Nucleus accumbens (tissue), 56 donors: ENCODE measurements around the gene ADRA2C.
"Not testable (repeated sequence)": the region's sequence is repeated elsewhere in the genome, so short reads cannot be mapped to it uniquely, and the experiment has no call there.

Source experiments
- DNase-seq, 56 donors: peaks; one replicate each; lab custom pipeline; 2025; lab: John Stamatoyannopoulos, UW

ADRA2C gene

DNA sequence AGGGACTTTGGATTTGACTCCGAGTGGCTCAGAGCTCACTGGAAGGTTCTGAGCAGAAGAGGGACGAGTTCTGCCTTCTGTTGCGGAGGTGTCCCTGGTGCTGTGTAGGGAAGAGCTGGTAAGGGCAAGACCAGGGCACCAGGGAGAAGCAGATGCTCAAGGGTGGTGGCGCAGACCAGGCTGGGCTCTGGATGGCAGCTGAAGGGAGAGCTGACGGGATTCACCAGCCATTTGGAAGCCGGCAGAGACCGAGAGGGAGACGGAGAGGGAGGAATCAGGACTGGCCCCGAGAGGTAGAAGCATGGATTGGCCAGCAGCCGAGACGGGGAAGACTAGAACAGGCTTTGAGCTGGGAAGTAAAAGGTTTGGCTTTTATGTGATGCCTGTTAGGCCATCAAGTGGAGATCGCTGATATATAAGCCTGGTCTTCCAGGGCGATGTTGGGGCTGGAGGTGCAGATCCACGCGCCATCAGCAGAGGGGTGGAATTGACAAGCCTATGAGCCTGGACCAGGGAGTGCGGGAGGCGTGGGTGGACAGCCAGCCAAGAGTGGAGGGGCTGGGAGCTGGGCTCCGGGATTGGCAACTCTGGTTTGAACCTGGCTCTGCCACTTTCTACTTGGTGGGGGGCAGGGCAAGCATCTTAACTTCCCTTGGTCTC is 43.4 kb downstream of the ADRA2C start:
- no peak for DNase-seq

DNA sequence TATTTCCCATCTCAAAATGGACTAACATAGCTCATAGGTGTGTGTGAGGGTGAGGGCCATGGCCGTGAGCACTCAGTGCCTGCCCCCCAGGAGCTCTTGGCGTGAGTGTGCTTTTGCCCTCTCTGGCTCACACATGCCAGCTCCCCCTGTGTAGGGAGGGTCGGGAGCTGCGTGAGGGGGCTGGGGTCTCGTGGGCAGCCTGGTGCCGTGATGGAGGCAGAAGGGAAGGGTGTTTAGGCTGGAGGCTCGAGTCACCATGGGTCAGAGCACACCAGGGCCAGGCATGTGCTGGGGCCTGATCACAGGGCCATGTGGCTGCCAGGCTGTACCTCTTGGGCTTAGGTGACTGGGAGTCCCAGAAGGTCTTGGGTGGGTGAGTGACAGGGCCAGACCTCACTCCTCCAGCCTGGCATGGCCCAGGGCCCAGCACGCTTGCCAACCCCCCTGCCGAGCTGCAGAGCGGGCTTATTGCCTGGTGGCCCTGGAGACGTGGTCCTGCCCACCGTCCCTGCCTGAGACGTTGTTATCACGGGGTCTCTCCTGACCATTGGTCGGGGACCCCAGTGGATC is 44.0 kb downstream of the ADRA2C start:
- no peak for DNase-seq

DNA sequence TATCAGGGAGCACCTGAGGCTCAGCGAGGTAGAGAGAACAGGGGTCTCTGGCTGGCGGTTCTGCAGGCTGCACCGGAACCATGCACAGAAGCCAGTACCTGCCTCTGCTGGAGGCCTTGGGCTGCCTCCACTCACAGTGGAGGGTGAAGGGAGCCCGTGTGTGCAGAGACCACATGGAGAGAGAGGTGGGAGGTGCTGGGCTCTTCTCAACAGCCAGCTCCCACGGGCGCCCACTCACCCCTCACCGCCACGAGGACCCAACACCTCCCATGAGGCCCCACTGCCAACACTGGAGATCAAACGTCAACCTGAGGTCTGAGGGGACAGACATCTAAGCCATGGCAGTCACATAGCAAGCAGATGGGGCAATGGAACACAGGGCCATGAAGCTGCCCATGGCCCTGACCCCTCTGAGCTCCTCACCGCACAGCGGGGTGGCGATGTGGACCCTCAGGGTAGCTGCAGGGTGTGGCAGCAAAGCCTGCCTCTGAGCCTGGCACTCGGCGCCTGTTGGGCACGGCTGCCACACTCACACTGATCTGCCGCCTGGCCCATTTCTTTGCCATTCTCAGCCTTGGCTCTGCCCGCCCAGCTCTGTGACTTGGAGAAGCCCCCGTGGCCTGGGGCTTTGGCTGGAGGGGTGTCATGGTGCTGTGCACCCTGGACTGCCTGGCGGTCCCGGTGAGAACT is 44.8 kb downstream of the ADRA2C start:
- DNase-seq = no peak

DNA sequence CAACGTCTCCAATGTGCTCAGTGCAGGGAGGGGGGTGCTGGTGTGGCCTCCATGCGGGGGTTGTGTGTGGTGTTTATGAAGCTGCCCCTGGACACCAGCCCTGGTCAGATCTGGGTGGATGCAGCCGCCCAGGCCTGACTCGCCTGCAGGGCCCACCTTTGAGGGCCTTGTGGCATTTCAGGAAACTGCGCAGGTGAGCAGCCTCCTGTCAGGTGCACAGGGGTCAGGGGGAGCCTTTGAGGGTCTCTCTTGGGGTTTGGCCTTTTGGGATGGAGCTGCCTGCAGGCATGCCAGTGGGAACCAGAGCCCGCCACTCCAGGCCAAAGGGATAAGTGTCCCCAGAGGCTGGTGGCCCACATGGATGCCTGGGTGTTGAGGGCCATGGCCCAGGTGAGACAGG is 45.4 kb downstream of the ADRA2C start:
- DNase-seq = no peak

DNA sequence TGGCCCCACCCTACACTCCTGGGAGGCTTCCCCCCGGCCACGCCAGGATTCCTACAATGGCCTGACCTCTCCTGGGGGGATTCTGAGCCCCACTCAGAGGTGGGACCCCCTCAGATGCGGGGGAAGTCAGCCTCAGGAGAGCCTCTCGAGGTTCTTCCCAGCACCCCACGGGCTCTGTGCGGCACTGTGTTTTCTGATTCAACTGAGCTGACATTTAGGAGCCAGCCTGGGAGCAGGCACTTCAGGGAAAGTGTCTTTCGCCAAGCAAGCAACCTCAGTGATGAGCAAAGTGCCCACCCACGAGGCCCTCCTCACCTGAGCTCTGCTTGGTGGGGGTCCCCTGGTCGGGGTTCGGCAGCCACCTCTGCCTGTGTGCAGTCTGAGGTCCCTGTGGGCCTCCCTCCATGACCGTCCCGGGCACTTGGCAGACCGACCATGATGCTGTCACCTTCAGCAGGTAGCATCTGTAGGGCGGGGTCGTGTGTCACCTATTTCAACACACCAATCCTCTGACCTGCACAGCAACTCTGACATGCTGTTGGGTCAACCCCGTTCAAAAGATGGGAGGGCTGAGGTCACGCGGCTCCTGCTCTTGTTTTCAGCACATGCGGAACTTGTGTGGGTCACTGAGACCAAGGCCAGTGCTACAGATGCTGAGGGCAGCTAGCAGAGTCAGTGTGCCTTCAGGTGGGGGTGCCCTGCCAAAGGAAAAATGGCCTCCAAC is 46.2 kb downstream of the ADRA2C start:
- no peak for DNase-seq

DNA sequence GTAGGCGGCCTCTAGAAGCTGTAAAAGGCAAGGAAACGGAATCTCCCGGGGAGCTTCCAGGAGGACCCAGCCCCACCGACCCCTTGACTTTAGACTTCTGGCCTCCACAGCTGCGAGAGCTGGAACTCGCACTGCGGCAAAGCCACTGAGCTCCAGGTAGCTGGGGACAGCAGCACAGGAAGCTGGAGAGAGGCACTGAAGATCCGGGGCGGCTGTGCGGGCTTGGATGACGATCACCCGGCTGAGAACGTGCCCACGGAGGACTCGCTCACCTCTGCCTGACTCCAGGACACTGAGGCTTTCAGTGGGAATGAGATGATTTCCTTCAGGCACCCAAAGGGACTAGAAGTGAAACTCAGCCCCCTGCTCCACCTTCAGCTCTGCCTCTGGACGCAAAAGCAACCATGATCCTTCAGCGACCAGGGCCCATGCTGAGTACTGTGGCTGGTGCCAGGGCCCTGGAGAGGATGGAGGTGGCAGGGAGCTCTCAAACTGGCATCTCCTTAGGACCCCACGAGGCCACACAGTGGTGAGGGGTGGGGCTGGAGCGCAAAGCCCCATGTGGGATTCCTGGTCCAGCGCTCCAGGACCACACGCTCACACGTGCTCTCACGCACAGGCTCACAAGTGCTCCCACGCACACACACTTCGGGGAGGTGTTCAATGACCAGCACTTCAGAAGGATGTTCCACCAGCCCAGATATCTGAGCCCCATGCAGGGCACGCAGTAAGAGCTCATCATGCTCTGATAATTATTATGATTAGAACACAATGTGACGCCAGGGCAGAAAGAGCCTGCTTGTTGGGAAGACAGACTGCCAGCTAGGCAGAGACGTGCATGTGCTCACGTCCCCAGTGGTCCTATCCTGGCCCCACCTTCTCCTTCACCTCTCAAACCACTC is 47.2 kb downstream of the ADRA2C start:
- DNase-seq = no peak

DNA sequence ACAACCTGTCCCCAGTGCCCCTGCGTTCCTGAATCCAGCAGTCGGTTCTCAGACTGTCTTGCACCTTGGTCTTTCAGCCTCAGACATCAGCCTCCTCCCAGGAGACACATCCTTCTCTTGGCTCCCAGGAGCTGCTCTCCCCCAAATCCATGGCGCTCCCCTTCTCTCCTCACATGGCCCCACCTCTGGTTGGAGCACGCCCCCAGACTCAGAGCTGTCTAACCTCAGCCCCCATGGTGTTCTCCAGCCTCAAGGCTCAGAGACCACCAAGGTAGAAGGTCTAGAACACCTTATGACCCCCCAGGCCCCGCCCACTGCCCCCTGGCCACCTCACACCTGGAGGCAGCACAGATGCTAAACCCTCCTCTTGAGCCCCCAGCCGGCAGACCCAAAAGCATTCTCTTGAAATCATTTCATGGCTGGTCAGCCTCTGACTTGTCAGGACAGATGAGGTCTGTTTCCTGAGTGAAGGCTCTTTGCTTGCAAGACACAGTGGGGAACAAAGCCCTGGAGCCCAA is 47.9 kb downstream of the ADRA2C start:
- DNase-seq = no peak

DNA sequence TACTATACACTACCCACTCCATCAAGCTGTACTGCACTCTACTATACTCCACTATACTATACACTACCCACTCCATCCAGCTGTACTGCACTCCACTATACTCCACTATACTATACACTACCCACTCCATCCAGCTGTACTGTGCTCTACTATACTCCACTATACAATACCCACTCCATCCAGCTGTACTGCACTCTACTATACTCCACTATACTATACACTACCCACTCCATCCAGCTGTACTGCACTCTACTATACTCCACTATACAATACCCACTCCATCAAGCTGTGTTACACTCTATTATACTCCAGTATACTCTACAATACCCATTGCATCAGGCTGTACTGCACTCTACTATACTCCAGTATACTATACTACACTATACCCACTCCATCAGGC is 48.7 kb downstream of the ADRA2C start:
- DNase-seq = not testable (repeated sequence)

DNA sequence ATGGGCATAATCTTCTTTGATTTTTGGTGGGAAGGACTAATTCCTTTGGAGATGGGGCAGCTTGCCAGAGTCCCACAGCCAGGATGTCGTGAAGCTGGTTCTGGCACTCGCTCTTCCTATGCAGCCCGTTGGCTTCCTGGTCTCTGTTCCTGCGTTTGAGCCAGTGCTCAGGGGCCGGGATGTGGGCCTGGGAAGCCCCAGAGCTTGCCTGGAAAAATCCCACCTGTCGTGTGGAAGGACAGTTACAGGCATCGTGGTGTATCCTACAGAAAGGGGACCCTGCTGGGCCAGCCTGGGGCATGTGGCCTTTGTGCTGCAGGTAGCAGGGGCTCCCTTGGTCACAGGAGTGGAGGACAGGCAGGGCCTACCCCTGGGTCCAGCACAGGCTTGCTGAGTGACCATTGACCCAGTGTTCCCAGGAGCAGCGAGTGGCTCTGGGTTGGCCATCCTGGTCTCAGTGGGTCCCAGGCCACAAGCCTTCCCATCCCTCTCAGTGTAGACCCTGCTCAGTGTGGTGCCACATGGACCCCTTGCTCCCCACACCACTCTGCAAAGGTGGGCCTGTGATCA is 50.2 kb downstream of the ADRA2C start:
- no peak for DNase-seq

DNA sequence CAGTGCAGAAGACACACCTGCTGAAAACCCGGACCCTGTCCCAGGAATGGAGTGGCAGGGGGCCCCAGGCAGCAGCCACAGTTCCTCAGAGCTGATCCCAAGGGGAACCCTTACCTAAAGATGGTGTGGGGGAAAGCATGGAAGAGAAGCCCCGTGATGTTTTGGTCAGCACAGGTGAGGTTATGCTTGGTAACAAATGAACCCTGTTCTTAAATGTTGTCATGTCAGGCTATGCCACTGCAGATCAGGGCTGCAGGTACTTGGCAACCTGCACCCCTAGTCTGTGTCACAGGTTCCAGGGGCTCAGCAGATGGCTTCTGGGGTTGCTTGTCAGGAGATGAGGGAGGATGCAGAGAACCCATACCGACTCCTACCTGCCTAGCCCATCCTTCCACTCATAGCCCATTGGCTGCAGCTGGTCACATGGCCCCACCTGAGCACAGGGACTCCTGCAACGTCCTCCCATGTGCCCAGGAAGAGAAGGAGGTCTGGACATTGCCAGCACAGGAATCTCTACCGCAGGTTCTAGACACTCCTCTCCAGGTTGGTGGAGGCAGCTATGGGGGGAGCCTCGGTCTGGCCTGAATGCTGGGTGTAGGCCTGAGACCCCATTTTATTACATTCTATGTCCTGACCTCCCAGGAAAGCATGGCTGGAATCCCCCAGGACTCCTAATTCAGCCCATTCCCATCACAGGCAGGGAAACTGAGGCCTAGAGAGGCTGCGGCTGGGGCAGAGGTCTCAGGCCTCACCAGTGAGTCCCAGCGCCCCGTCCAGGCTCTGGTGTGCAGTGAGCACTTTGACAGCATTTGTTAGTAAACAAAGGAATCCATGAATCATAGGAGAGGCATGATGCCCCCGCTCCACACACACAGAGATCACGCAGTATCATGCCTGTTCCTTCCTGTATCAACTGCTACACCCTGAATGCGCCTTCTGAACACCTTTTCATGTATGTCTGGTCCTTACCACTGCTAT is 51.1 kb downstream of the ADRA2C start:
- DNase-seq = no peak
